Stomach (tissue), 9 donors: ENCODE data around the gene BCLAF1. TPM values are rescaled to one million over a fixed set of nuclear protein-coding genes. Genes with fewer than 3 reads are reported as not detected.

Source experiments
- DNase-seq, 2 donors: peaks; one replicate each; pipeline versions ENCODE4 v3.0.0 to v3.0.0-alpha.2; 2013 to 2019
- H3K27ac ChIP-seq, 5 donors: fragments of 200-600 bp in 4 of 5; sonication (generic) in 4 of 5; one replicate each; pipeline ENCODE4 v1.5.1; 2013 to 2019; ENCODE audit warnings: mild to moderate bottlenecking in 1 of 5, moderate library complexity in 1 of 5
- H3K27me3 ChIP-seq, 3 donors: fragments of 200-600 bp; sonication (generic); one replicate each; pipeline ENCODE4 v1.5.1; 2017 to 2019; ENCODE audit warnings: mixed run types in 1 of 3
- H3K36me3 ChIP-seq, 4 donors: fragments of 200-600 bp; sonication (generic); 1 replicate in 3 of 4; 2 replicates in 1 of 4; pipeline ENCODE4 v1.5.1; 2016 to 2019
- H3K4me1 ChIP-seq, 4 donors: fragments of 200-600 bp; sonication (generic); one replicate each; pipeline ENCODE4 v1.5.1; 2016 to 2019
- H3K4me3 ChIP-seq, 4 donors: fragments of 200-600 bp; sonication (generic) in 3 of 4; one replicate each; pipeline ENCODE4 v1.5.1; 2016 to 2019; ENCODE audit warnings: mild to moderate bottlenecking in 1 of 4
- H3K9me3 ChIP-seq, 4 donors: fragments of 200-600 bp; sonication (generic); one replicate each; pipeline ENCODE4 v1.5.1; 2016 to 2019
- CTCF ChIP-seq, 7 experiments: fragments of 450-650 bp in 4 of 7; fragments of 200-600 bp in 3 of 7; sonication (generic) in 3 of 7; IDR thresholded peaks; one replicate each; pipeline ENCODE4 v1.5.1; 2016 to 2019; ENCODE audit warnings: antibody characterized with exemption in 7 of 7, control low read depth in 2 of 7, mild to moderate bottlenecking in 1 of 7
- EP300 ChIP-seq: sonication (generic); formaldehyde crosslinking; IDR thresholded peaks from one replicate; pipeline ENCODE4 v1.6.1; 2017; ENCODE audit warnings: antibody characterized with exemption
- POLR2A ChIP-seq, 4 donors: fragments of 450-650 bp; IDR thresholded peaks; one replicate each; pipeline ENCODE4 v1.6.1; 2016; ENCODE audit warnings: antibody characterized with exemption in 4 of 4, control low read depth in 2 of 4, mild to moderate bottlenecking in 1 of 4, moderate library complexity in 1 of 4
- POLR2AphosphoS5 ChIP-seq, 3 donors: sonication (generic); formaldehyde crosslinking; IDR thresholded peaks; one replicate each; pipeline ENCODE4 v1.6.1; 2016; ENCODE audit warnings: antibody characterized with exemption in 3 of 3
- WGBS, 5 donors: extraction: QIAGEN DNeasy Blood & Tissue Kit in 3 of 5; methylation state at CpG; one replicate each; pipeline versions ENCODE4 v1.1.5 to v1.1.7; 2013 to 2018; 5-methylcytosine and 5-hydroxymethylcytosine counted together
- intact Hi-C: fragments of 100-400 bp; cut with DNase I; formaldehyde crosslinking; loops from one replicate; pipeline ENCODE4 v1.15.1; 2023; ENCODE audit warnings: low total_unique reads
- polyA plus RNA-seq, 3 donors: library from polyadenylated mRNA; stranded (reverse); fragments of 200-250 nt; gene quantifications; one replicate each; pipeline ENCODE4 v1.2.3, GENCODE V29; 2013
- total RNA-seq, 5 donors: library from RNA; depleted of rRNA; stranded (reverse); fragments of >200 nt; gene quantifications; one replicate each; pipeline versions ENCODE4 v1.1.0 to v1.2.3, GENCODE V29; 2014 to 2016
- donor health status: healthy with polysubstance abuse.
- donor health status: Bipolar disorder and iron deficiency.
- donor health status: healthy.

Gene BCLAF1
- total and polyA plus RNA-seq, 8 donors, result 12.8 to 294 (median 148) TPM

GRCh38 chr6:136265101-136265500 lies 24.5 kb downstream of the BCLAF1 start:
- Histone ChIP-seq H3K9me3 (no peaks in the 10 kb centered on the region), H3K27ac (no peak overlapping the region), H3K36me3 (peaks cover 36 to 100% (median 99%) of the 10 kb centered on the region in 4 donors), H3K4me1 (peaks cover 0 to 11% (median 2%) of the 10 kb centered on the region in 4 donors), H3K27me3 (no peaks in the 10 kb centered on the region), H3K4me3 (no peak overlapping the region)
- no peak for TF ChIP-seq POLR2AphosphoS5 (IDR thresholded peaks at IDR 0.05)
- no peak for TF ChIP-seq EP300
- no peak for TF ChIP-seq POLR2A (IDR thresholded peaks at IDR 0.05)
- no peak for TF ChIP-seq CTCF (IDR thresholded peaks at IDR 0.05)
- DNase-seq, result no peak
- 84 to 92% (median 91%) methylated on average over 1 of the region's 1 CpG for WGBS, 5 donors
- intact Hi-C loops, result no loop called here

- Histone ChIP-seq H3K4me3 (no peak overlapping the region), H3K4me1 (peaks cover 0 to 11% (median 2%) of the 10 kb centered on the region in 4 donors), H3K9me3 (no peaks in the 10 kb centered on the region), H3K36me3 (peaks cover 42 to 100% (median 99%) of the 10 kb centered on the region in 4 donors), H3K27me3 (no peaks in the 10 kb centered on the region), H3K27ac (no peak overlapping the region)
- no peak for TF ChIP-seq POLR2A (IDR thresholded peaks at IDR 0.05)
- no peak for TF ChIP-seq POLR2AphosphoS5 (IDR thresholded peaks at IDR 0.05)
- TF ChIP-seq CTCF (IDR thresholded peaks at IDR 0.05), result no peak
- TF ChIP-seq EP300, result no peak
- DNase-seq, result no peak
- 56 to 82% (median 67%) methylated on average over 1 of the region's 1 CpG for WGBS, 5 donors
- intact Hi-C loops, result no loop called here
Observed at GRCh38 chr6:136262940-136263339, 26.7 kb downstream of the BCLAF1 start.

- TF ChIP-seq POLR2AphosphoS5 (IDR thresholded peaks at IDR 0.05), result no peak
- no peak for TF ChIP-seq EP300
- no peak for TF ChIP-seq CTCF (IDR thresholded peaks at IDR 0.05)
- no peak for TF ChIP-seq POLR2A (IDR thresholded peaks at IDR 0.05)
- DNase-seq, result no peak
- intact Hi-C loops, result no loop called here
- Histone ChIP-seq H3K36me3 (peaks cover 20 to 44% (median 42%) of the 10 kb centered on the region in 4 donors), H3K27ac (no peak overlapping the region), H3K4me1 (peaks cover 0 to 24% (median 14%) of the 10 kb centered on the region in 4 donors), H3K4me3 (no peak overlapping the region), H3K27me3 (no peaks in the 10 kb centered on the region), H3K9me3 (no peaks in the 10 kb centered on the region)
Observed at GRCh38 chr6:136254851-136255466, 34.7 kb downstream of the BCLAF1 start.

GRCh38 chr6:136253734-136254133 lies 35.9 kb downstream of the BCLAF1 start:
- Histone ChIP-seq H3K9me3 (no peaks in the 10 kb centered on the region), H3K4me3 (no peak overlapping the region), H3K4me1 (peaks cover 6 to 34% (median 22%) of the 10 kb centered on the region in 4 donors), H3K36me3 (peaks cover 11 to 32% (median 29%) of the 10 kb centered on the region in 4 donors), H3K27me3 (no peaks in the 10 kb centered on the region), H3K27ac (no peak overlapping the region)
- intact Hi-C loops, result no loop called here
- DNase-seq, result no peak
- no peak for TF ChIP-seq CTCF (IDR thresholded peaks at IDR 0.05)
- TF ChIP-seq POLR2AphosphoS5 (IDR thresholded peaks at IDR 0.05), result no peak
- TF ChIP-seq POLR2A (IDR thresholded peaks at IDR 0.05), result no peak
- TF ChIP-seq EP300, result no peak
- WGBS, 5 donors, result 76 to 87% (median 82%) methylated on average over 6 of the region's 6 CpGs
